ENCODE data around the gene ADH7. TPM values are rescaled to one million over a fixed set of nuclear protein-coding genes. Genes with fewer than 3 reads are reported as not detected.
"Not testable (repeated sequence)": the region's sequence is repeated elsewhere in the genome, so short reads cannot be mapped to it uniquely, and the experiment has no call there.

Gene ADH7
- total RNA-seq, 1 experiment from 2014 or later = not detected

DNA sequence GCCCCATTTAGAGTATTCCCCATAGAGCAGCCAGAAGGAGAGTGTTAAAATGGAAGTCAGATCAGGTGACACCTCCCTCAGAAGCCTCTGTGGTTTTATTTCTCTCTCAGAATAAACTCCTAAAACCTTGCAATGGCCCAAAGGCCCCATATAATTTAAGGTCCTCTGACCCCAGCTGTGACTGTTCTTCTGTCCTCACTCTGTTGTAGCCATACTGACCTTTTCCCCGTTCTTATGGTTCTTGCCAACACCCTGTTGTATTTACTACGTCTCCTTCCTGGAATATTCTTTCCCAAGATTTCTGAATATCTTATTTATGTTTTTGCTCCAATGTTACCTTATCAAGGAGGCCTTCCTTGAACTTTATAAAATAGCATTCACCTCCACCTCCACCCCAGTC lies 18.0 kb downstream of the ADH7 start:
- DNase-seq (ENCODE audit: low read depth) = no peak

DNA sequence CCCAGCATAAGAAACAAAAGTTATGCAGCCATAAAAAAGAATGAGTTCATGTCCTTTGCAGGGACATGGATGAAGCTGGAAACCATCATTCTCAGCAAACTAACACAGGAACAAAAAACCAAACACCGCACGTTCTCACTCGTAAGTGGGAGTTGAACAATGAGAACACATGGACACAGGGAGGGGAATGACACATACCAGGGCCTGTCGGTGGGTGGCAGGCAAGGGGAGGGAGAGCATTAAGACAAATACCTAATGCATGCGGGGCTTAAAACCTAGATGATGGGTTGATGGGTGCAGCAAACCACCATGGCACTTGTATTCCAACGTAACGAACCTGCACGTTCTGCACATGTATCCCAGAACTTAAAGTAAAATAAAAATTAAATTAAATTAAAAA lies 19.4 kb downstream of the ADH7 start:
- DNase-seq (ENCODE audit: low read depth) = not testable (repeated sequence)

DNA sequence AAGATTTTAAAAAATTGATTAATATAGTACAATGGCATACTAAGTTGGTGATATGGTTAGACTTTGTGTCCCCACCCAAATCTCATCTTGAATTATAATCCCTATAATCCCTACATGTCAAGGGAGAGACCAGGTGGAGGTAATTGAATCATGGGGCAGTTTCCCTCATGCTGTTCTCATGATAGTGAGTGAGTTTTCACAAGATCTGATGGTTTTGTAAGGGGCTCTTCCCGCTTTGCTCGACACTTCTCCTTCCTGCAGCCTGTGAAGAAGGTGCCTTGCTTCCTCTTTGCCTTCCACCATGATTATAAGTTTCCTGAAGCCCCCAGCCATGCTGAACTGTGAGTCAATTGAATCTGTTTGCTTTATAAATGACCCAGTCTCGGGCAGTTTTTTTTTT lies 20.2 kb downstream of the ADH7 start:
- not testable (repeated sequence) for DNase-seq (ENCODE audit: low read depth)

DNA sequence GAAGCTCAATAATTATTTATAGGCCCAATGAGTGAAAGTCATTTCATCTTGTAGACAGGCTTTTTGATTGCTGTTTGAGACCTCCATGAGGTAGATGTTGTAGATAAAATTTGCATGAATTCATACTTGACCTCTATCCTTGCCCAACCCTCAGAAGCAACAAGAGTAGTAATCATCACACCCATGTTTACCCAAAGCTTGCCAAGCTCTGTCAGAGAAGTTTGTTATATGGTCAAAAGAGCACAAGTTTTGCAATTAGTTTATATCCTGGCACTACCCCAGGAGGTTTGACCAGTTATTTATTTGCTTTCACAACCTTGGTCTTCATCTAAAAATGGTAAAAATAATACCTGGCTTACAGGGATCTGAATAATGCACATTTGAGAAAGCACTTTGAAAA lies 20.7 kb downstream of the ADH7 start:
- DNase-seq (ENCODE audit: low read depth) = no peak

DNA sequence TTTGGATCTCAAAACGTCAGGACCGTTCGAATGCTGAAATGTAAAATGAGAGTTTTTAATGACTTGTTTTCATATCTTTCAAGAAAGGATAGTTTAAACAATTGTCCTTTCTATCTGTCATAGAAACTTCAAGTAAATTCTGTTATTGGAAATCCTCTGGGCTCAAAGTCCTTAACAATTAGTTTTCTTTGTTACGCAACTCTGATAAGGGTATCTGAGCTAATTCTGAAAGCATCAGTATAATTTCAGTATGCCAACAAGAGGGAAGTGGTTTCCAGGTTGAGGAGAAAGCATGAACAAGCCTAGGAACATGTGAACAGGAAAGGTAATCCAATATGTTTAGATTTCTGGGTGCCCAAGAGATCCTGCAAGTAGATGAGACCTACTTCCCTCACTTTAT lies 22.0 kb downstream of the ADH7 start:
- DNase-seq (ENCODE audit: low read depth) = no peak

DNA sequence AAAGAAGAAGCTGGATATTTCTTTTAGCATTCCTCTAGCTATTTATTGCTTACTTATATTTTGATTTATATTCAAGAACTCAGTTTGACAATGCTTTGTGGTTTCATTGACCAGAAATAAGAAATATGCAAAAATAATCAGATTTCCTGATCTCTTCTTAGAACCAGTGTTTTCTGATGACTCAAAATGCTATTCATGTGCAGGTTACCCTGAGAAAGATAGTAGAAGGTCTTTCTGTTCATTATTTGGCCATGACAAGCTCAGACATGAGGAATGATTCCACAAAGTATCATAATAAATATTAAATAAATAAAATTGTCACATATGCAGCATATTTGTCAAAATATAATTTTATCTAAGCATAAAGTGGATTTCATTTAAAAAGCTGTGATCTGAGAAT lies 24.1 kb downstream of the ADH7 start:
- DNase-seq (ENCODE audit: low read depth) = no peak

DNA sequence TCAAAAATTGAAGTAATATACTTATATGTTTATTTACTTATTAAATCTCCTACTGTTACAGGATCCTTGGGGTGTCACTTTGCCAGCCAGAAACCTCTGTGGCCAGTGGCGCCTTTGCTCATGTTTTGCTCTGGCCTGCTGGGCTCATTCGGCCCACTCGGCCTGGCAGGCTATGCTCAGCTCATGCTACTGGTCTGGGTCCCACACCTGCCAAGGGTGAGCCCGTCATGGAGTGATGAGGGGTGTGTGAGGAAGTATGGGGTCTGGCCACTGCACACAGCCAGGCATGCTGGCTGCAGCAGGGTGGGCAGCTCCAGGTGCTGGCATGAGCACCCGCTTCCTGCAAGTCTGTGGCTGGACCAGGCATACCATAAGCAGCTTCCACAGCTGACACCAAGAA lies 25.1 kb downstream of the ADH7 start:
- DNase-seq (ENCODE audit: low read depth) = no peak

DNA sequence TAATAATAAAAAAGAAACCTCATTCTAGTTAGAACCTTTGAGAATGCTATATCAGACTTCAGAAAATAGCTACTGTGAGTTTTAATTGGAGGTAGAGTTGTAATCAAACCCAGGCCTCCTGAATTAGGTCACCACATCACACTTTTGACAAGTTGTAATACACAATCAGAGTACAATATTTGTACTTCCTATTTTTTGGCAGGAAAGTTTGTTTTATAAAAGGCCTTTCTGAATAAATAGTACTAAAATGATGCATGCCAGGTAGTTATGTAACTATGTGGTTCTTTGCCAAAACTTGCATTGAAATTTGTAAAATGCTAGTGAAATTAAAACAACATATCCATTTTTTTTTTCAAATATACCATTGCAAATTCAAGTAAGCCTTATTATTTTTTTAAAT lies 26.8 kb downstream of the ADH7 start:
- DNase-seq (ENCODE audit: low read depth) = no peak

DNA sequence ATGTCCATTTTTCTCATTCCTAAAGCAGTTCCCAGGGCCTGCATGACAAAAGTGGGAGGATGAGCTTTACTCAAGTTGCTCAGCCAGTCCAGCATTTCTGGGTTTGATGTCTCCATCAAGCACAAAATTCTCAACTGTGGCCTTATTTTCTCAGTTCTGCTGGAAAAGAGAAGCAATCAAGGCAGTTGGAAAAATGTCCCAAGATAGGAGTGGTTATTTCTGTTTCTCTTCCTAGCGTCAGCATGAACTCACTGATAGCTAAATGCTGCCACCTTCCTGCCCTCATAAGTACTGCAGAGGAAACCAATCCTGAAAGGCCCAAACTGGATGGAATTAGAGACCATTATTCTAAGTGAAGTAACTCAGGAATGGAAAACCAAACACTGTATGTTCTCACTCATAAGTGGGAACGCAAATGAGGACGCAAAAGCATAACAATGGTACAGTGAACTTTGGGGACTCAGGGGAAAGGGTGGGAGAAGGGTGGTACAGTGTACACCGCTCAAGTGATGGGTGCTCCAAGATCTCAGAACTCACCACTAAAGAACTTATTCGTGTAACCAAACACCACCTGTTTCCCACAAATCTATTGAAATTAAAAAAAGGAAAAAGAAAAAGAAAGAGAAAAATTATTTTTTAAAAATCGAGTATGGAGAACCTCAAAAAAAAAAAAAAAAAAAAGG lies 29.6 kb downstream of the ADH7 start:
- peak; percentile 62 for DNase-seq (ENCODE audit: low read depth)

DNA sequence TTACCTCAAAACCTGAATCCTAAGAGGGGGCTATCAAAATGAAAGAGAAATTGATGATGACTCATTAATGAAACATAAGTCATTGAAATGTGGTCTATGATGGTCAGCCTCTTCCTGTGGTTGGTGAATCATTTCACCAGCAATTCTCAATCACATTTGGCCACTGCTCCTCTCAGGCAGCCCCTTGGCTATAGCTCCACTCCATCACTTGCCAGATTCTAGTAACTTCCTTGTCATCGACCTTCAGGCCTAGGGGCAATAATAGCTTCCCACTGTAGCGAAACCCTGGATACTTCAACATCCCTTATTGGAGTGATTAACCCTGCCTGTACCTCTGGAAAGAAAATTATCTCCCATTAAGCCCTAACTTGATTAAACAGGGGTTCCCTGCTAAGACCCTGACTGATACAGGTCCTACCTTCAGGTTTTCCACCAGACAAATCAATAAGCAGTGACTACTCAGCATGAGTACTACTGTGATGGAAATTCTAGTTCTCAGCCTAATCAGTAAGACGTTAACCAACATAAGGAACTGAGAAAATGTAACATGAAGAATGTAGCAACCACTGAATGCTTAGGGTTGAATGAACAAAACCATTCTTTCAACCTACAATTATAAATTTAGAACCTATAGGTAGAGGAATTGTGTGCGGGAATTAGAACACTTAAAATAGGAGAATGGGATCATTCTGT lies 30.4 kb downstream of the ADH7 start:
- peak; percentile 94 for DNase-seq (ENCODE audit: low read depth)

DNA sequence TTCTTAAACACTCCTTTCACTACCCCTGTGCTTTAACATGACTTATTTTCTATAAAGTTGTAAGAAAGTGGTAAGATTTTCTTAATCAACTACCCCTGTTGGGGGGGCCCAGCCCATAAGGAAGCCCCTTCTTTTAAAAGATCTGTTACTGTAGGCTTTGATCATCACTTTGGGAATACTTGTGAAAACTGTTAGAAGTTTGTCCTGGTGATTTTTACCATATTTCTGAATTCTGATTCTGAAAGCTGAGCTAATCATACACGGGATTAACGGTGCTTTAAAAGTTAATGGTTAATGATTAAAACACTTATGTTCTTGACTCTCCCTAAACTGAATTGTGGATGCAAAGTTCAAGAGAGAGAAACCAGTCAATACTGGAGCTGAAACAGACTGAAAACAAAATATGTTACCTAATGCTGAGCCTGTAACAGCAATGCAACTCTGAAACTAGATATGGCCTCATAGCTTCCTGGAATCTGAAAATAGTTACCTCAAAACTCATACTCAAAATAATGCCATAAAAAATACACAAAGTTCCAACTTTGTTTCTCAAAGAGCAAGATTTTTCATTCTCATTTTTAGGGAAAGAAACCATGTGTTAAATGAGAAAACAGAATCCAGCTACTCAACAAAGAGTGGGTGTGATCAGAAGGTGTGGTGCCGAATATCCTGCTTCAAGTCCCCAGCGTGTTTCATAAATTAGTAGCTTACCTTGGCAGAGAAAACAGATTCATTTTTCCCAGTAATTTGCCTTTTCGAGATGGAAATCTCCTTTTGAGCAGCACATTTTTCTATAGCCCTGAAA lies 31.6 kb downstream of the ADH7 start:
- no peak for DNase-seq (ENCODE audit: low read depth)

DNA sequence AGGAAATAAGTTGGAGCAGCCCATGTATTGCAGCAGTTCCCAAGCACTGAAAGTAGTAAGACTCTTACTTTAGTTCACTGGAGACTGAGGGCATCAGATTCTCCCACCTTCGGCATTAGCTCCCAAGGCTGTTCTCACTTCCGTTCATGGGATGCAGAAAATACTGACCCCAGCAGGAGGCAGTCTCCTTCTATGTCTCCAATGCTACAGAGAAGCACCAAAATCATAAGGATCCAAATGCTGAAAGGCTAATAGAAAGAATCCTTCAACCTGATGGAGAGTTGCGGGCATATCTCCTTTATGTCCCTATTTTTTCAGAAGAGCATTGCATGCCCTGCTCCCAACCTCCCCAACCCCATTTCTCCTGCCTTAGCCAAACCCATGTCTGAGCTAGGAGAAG lies 32.4 kb downstream of the ADH7 start:
- no peak for DNase-seq (ENCODE audit: low read depth)

DNA sequence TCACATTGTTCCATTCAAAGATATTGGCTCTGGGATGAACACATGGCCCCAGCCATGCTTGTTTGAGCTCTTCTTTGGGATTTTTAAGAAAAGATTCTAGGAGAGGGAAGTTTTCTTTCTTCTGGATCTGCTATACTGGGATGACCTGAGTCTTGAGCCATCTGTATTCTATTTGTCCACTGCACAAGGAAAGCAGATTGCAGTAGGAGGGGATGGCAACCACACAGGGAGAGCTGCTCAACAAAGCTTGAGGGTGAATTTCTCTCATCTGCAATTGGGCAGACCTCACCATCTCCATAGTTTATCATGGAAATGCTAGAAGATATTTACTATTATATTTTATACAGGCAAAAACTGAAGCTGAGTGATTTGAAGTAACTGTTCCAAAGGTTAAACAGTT lies 34.3 kb downstream of the ADH7 start:
- DNase-seq (ENCODE audit: low read depth) = no peak

DNA sequence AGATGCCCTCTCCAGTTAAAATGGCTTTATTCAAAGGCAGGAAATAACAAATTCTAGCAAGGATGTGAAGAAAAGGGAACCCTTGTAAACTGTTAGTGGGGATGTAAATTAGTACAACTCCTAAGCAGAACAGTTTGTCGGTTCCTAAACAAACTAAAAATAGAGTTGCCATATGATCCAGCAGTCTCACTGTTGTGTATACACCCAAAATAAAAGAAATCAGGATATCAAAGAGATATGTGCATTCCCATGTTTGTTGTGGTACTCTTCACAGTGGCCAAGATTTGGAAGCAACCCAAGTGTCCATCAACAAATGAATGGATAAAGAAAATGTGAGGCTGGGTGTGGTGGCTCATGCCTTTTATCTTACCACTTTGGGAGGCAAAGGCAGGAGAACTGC lies 36.1 kb downstream of the ADH7 start:
- DNase-seq (ENCODE audit: low read depth) = no peak

DNA sequence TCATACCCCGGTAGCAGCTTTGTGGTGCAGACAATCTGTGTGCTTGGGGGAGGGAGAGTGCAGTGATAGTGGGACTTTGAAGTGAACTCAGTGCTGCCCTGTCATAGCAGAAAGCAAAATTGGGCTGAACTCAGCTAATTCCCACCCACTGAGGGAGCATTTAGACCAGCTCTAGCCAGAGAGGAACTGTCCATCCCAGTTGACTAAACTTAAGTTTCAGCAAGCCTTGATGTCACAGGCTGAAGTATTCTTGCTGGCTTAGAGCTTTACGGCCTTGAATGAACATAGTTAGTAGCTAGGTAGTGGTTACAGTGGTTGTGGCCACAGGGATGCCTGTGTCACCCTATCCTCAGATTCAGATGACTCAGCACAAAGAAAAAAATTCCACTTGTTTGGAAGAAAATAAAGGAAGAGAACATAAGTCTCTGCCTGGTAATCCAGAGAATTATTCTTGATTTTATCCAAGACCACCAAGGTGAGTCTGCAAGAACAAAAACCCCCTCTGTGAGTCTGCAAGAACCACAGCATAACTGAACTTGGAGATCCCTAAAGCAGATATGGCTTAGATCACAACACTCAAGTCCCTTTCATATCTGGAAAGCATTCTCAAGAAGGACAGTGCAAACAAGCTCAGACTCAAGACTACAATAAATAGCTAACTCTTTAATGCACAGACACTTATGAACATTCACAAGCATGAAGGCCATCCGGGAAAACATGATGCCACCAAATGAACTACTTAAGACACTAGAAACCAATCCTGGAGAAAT lies 39.4 kb downstream of the ADH7 start:
- DNase-seq (ENCODE audit: low read depth) = peak; percentile 67

DNA sequence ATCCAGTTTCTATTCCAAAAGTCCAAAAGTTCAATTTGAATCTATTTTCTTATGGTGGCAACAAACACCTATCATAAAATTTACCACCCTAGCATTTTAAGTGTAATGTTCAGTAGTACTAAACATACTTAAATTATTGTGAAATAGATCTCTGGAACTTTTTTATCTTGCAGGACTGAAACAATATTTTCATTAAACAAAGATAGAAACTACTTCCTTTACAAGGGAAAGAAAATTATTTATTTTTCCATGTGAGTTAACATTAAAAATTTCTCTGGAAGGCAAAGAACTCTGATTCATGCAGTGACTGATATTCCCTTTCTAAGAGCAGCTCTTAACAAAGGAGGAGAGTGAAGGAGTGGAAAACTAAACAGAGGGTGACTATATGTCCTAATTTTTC lies 40.2 kb downstream of the ADH7 start:
- no peak for DNase-seq (ENCODE audit: low read depth)

DNA sequence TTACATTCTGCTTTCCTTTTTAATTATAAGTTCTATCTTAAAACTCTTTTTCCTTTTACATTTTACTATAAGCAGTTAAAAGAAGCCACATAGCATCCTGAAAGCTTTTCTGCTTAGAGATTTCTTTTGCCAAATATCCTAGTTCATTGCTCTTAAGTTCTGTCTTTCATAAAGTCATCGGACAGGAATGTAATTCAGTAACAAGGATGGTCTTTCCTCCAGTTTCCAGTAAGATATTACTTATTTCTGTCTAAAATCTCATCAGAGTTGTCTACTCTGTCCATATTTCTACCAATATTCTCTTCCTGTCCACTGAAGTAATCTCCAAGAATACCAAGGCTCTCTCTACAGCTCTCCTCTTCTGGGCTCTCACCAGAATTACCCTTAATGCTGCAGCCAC lies 45.1 kb downstream of the ADH7 start:
- no peak for DNase-seq (ENCODE audit: low read depth)

DNA sequence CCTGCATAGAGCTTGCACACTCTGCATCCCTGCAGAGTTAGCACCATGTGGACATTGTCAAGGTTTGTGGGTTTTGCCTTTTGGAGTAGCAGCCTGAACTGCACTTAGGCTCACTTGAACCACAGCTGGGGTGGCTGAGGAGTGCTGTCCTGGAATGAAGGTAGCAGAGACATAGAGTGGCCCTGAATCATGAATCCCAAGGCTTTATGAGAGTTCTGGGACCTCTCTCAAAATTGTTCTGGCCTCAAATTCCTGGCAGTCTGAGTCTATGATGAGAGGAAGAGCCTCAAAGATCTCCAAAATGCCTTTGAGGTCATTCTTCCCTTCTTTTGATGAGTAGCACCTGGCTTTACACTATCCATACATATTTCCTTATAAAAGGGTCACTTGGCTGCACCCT lies 45.5 kb downstream of the ADH7 start:
- no peak for DNase-seq (ENCODE audit: low read depth)

DNA sequence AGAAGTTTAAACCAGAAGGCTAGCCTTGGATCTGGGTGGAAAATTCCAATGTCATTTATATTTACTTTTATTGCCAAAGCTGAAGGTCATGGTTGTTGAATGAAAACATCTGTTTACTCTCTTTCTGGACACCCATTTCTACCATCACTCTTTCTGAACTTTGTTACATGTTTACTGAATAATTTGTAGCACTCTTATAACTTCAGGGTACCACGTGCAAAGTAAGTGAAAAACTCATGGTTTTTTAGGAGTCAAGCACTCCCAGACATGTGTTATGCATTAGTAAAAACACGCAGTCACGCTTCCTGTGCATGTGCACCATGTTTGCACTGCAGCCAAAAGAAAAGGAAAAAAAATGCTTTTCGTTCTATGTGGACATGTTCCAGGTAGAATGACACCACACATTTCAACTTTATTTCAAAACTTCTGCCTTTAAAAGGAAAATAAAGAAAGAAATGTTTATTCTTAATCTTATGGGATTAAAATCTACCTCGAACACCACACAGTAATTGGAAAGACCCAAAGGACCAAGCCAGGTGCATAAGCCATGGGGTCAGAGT lies 51.2 kb downstream of the ADH7 start:
- no peak for DNase-seq (ENCODE audit: low read depth)

DNA sequence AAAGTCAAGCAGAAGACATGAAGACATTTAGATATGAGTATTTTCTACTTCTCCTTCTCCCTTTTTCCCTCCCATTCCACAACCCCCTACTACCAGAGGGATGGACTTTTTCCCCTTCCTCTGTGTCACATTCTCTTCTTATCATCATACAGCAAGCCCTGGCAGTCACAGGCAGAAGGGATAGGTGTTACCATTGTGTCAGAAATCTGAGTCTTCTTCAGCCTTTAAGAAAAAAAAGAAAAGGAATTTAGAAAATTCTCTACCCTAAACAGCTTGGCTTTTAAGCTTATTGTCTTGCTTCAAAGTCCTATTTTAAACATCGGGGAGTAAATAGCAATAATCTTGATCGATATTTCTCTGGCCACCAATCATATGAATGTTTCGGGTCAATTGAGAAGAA lies 51.7 kb downstream of the ADH7 start:
- no peak for DNase-seq (ENCODE audit: low read depth)

DNA sequence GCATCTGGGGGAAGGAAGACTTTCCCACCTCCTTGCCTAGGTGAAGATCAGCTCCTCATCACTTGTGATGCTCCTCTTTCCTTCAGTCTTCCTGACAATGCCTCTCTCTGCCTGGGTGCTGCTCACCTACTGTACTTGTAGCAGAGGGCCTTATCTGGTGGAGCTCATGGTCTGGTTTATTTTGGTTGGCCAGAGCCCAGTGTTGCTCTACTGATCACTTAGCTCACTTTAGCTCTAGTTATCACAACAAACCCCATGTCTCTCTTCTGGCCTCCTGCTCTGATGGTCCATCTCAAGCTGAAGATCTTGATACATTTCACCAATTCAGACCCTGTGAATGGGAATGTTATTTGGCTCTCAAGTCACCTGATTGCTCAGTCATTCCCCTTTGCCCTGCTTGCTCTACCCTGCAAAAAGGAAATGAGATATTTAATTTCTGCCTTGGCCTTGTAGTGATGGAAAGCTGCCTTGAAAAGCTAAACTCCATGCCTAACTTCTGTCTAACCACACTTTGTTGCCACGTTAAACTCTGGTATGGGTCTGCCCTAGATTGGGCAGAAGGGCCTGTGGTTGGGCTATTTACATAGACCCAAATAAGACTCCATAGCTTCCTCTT lies 52.3 kb downstream of the ADH7 start:
- DNase-seq (ENCODE audit: low read depth) = no peak
